Mucosa of rectum (tissue), 2 donors: ENCODE data around the gene SPON2.
A peak's percentile ranks its signal among the peaks of the same experiment; 100 is the strongest.

Experiments used
- H3K27ac ChIP-seq, 2 donors: one replicate each; pipeline ENCODE4 v1.7.0; 2013; ENCODE audit warnings: inconsistent platforms in 2 of 2, low read depth in 2 of 2, low read length in 2 of 2
- H3K27me3 ChIP-seq, 2 donors: one replicate each; pipeline ENCODE4 v1.7.0; 2013; ENCODE audit warnings: low read length in 2 of 2; ENCODE audit not compliant: control insufficient read depth in 2 of 2, insufficient read depth in 2 of 2
- H3K36me3 ChIP-seq, 2 donors: one replicate each; pipeline ENCODE4 v1.7.0; 2013; ENCODE audit warnings: low read length in 2 of 2; ENCODE audit not compliant: control insufficient read depth in 2 of 2, insufficient read depth in 2 of 2
- H3K4me1 ChIP-seq, 2 donors: one replicate each; pipeline ENCODE4 v1.7.0; 2013; ENCODE audit warnings: low read length in 2 of 2, mild to moderate bottlenecking in 1 of 2; ENCODE audit not compliant: control insufficient read depth in 2 of 2, insufficient read depth in 2 of 2
- H3K4me3 ChIP-seq, 2 donors: one replicate each; pipeline ENCODE4 v1.7.0; 2013; ENCODE audit warnings: low read length in 2 of 2
- H3K9ac ChIP-seq, 2 donors: one replicate each; pipeline ENCODE4 v1.7.0; 2013; ENCODE audit warnings: low read length in 2 of 2, low read depth in 1 of 2, mild to moderate bottlenecking in 1 of 2
- H3K9me3 ChIP-seq, 2 donors: one replicate each; pipeline ENCODE4 v1.7.0; 2013; ENCODE audit warnings: low read length in 2 of 2; ENCODE audit not compliant: control insufficient read depth in 2 of 2
- donor health status: healthy.
- donor health status: Normal muscosa, but diverticular disease.

SPON2 gene

GRCh38 chr4:1214101-1215095, 42.0 kb upstream of the SPON2 start:
- Histone ChIP-seq H3K27ac (peak overlapping the region; percentile 61 to 74), H3K4me3 (no peak overlapping the region), H3K27me3 (no peaks in the 10 kb centered on the region), H3K36me3 (peaks cover 49 to 59% of the 10 kb centered on the region in 2 donors), H3K9me3 (no peaks in the 10 kb centered on the region), H3K4me1 (peaks cover 18 to 33% of the 10 kb centered on the region in 2 donors), H3K9ac (peak overlapping the region in 1 of 2 donors; percentile 26)

- Histone ChIP-seq H3K27ac (peak overlapping the region in 1 of 2 donors; percentile 6), H3K27me3 (no peaks in the 10 kb centered on the region), H3K36me3 (peaks cover 45 to 56% of the 10 kb centered on the region in 2 donors), H3K4me1 (peaks cover 27 to 41% of the 10 kb centered on the region in 2 donors), H3K9ac (no peak overlapping the region), H3K4me3 (no peak overlapping the region), H3K9me3 (no peaks in the 10 kb centered on the region)
Observed at GRCh38 chr4:1213336-1213995, 41.1 kb upstream of the SPON2 start.

- H3K36me3 ChIP-seq = peaks cover 43 to 54% of the 10 kb centered on the region in 2 donors
- H3K27me3 ChIP-seq = no peaks in the 10 kb centered on the region
- no peaks in the 10 kb centered on the region for H3K9me3 ChIP-seq
- peaks cover 35 to 46% of the 10 kb centered on the region in 2 donors for H3K4me1 ChIP-seq
- H3K9ac ChIP-seq = no peak overlapping the region
- H3K27ac ChIP-seq = no peak overlapping the region
- no peak overlapping the region for H3K4me3 ChIP-seq
Observed at GRCh38 chr4:1212546-1213335, 40.4 kb upstream of the SPON2 start.

- Histone ChIP-seq H3K36me3 (peaks cover 39 to 47% of the 10 kb centered on the region in 2 donors), H3K27ac (no peak overlapping the region), H3K9me3 (no peaks in the 10 kb centered on the region), H3K4me1 (peaks cover 40 to 53% of the 10 kb centered on the region in 2 donors), H3K27me3 (no peaks in the 10 kb centered on the region), H3K9ac (no peak overlapping the region), H3K4me3 (no peak overlapping the region)
Observed at GRCh38 chr4:1211891-1212545, 39.6 kb upstream of the SPON2 start.

DNA sequence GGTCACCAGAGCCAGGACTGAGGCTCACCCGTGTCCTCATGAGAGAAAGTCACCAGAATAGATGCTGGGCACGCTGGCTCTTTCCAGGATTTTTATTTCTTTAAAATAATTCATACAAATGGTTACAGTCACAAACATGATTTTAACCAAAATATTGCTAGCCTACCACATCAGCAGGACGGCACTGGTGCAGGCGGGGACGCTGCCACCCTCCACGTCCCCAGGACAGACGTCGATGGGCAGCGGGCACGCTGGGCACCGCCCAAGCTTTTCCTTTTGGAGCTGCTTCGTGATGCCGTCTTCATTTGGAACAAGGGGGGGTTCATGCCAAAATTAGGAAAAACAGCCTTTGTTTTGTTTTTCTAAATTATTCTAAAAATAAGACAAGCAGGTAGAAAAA, 39.0 kb upstream of the SPON2 start:
- Histone ChIP-seq H3K9ac (no peak overlapping the region), H3K4me3 (no peak overlapping the region), H3K4me1 (peaks cover 39 to 51% of the 10 kb centered on the region in 2 donors), H3K36me3 (peaks cover 39 to 43% of the 10 kb centered on the region in 2 donors), H3K27ac (no peak overlapping the region), H3K27me3 (no peaks in the 10 kb centered on the region), H3K9me3 (no peaks in the 10 kb centered on the region)

GRCh38 chr4:1210971-1211370, 38.6 kb upstream of the SPON2 start:
- H3K4me1 ChIP-seq = peaks cover 35 to 53% of the 10 kb centered on the region in 2 donors
- peaks cover 35 to 40% of the 10 kb centered on the region in 2 donors for H3K36me3 ChIP-seq

DNA sequence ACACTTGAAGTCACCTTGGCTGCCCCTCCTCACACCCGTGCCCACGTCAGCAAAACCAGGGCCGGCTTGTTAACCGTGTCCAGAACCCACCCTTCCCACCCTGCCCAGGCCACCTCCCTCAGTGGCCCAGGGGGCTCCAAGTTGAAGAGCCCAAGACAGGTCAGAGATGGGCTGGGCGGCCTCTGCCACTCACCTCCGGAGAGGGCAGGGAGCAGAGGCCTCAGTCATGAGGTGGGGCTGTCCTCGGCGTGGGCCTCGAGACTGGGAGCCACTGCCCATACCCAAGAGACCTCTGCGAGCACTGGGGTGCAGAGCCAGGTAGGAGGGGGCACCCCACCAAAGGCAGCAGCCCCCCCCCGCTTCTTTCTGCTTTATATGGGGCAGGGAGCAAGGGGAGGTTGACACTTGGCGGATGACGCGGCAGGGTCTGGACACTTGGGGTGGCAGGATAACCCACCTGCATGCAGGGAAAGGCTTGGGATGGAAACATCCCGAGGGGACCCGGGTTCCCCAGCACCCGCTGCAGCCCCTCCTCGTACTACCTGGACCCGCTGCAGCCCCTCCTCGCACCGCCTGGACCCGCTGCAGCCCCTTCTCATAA, 38.0 kb upstream of the SPON2 start:
- H3K4me1 ChIP-seq = peaks cover 35 to 59% of the 10 kb centered on the region in 2 donors
- H3K9ac ChIP-seq = no peak overlapping the region
- H3K27me3 ChIP-seq = no peaks in the 10 kb centered on the region
- peaks cover 29 to 33% of the 10 kb centered on the region in 2 donors for H3K36me3 ChIP-seq
- peak overlapping the region; percentile 52 to 78 for H3K27ac ChIP-seq
- no peaks in the 10 kb centered on the region for H3K9me3 ChIP-seq
- H3K4me3 ChIP-seq = peak overlapping the region in 1 of 2 donors; percentile 15

More at GRCh38 chr4:1210971-1211370, 38.6 kb upstream of the SPON2 start:
- Histone ChIP-seq H3K27me3 (no peaks in the 10 kb centered on the region), H3K27ac (no peak overlapping the region), H3K9me3 (no peaks in the 10 kb centered on the region), H3K4me3 (no peak overlapping the region), H3K9ac (no peak overlapping the region)

DNA sequence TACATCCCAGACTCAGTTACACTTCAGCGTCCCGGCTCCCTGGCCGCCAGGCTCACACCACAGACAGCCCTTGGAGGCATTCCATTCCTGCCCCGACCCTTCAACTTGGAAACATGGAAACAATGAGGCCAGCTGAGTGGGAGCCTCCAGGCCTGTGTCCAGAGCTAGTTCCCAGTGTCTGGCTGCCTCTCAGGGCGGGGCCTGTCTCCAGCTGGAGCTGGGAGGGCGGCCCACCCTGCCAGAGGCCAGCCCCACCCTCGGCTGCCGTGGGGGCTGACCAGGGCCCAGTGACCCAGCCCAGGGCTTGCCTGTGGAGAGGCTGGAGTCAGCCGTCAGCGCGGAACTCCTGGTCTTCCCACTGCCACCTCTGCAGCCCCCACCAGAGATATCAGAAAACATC, 37.4 kb upstream of the SPON2 start:
- H3K9me3 ChIP-seq = no peaks in the 10 kb centered on the region
- peak overlapping the region; percentile 52 to 78 for H3K27ac ChIP-seq
- peaks cover 24 to 28% of the 10 kb centered on the region in 2 donors for H3K36me3 ChIP-seq
- no peaks in the 10 kb centered on the region for H3K27me3 ChIP-seq
- H3K4me1 ChIP-seq = peaks cover 39 to 60% of the 10 kb centered on the region in 2 donors
- H3K9ac ChIP-seq = peak overlapping the region in 1 of 2 donors; percentile 44
- H3K4me3 ChIP-seq = peak overlapping the region in 1 of 2 donors; percentile 15
